Endothelial cell (in vitro differentiated cells): ENCODE results near the gene SAFB2. TPM values are rescaled to one million over a fixed set of nuclear protein-coding genes. Genes with fewer than 3 reads are reported as not detected.

Experiments
- DNase-seq: peaks from one replicate; pipeline ENCODE4 v3.0.0; 2021; ENCODE audit warnings: low spot score
- H3K27ac Mint-ChIP-seq: one replicate; pipeline ENCODE4 v1.8.0; 2021; ENCODE audit warnings: mixed read lengths, inconsistent platforms; ENCODE audit not compliant: unreplicated experiment
- H3K27me3 Mint-ChIP-seq: one replicate; pipeline ENCODE4 v1.8.0; 2021; ENCODE audit warnings: mild to moderate bottlenecking, moderate library complexity, mixed read lengths, inconsistent platforms; ENCODE audit not compliant: unreplicated experiment
- H3K36me3 Mint-ChIP-seq: one replicate; pipeline ENCODE4 v1.8.0; 2021; ENCODE audit warnings: mild to moderate bottlenecking, low read depth, mixed read lengths, inconsistent platforms; ENCODE audit not compliant: unreplicated experiment
- H3K4me1 Mint-ChIP-seq: one replicate; pipeline ENCODE4 v1.8.0; 2021; ENCODE audit warnings: mild to moderate bottlenecking, mixed read lengths, inconsistent platforms; ENCODE audit not compliant: unreplicated experiment
- H3K4me3 Mint-ChIP-seq: one replicate; pipeline ENCODE4 v1.8.0; 2021; ENCODE audit warnings: mild to moderate bottlenecking, mixed read lengths, inconsistent platforms; ENCODE audit not compliant: unreplicated experiment
- H3K9me3 Mint-ChIP-seq: one replicate; pipeline ENCODE4 v1.8.0; 2021; ENCODE audit warnings: mixed read lengths, inconsistent platforms; ENCODE audit not compliant: unreplicated experiment
- CTCF ChIP-seq: fragments of 200-600 bp; sonication (generic); IDR thresholded peaks from one replicate; pipeline ENCODE4 v1.5.0; 2021; ENCODE audit warnings: antibody characterized with exemption; ENCODE audit not compliant: unreplicated experiment
- total RNA-seq: library from RNA; stranded (reverse); fragmentation: NEBNext Ultra II Directional; extraction: Animal tissue kit (Norgen Biotek cat#: 25700); gene quantifications from one replicate; pipeline ENCODE4 v1.2.1, GENCODE V29; 2021; ENCODE audit not compliant: unreplicated experiment

Gene SAFB2
- total RNA-seq, 1 donor from 2014 or later = 85.5 TPM

- H3K4me3 Mint-ChIP-seq = no peak overlapping the region
- no peak overlapping the region for H3K27ac Mint-ChIP-seq
- no peaks in the 10 kb centered on the region for H3K36me3 Mint-ChIP-seq
- peaks cover 11% of the 10 kb centered on the region for H3K27me3 Mint-ChIP-seq
- TF ChIP-seq CTCF = no peak
- DNase-seq = no peak
- no peaks in the 10 kb centered on the region for H3K9me3 Mint-ChIP-seq
- H3K4me1 Mint-ChIP-seq = no peaks in the 10 kb centered on the region
Measured at GRCh38 chr19:5567970-5568407, 54.6 kb downstream of the SAFB2 start.

GRCh38 chr19:5567360-5567969 is 55.1 kb downstream of the SAFB2 start, which contains the start of gene TINCR:
TSS of gene TINCR (minus strand) at chr19:5567953.
- no peak within 1 kb of the TSS for H3K4me3 Mint-ChIP-seq
- H3K27me3 Mint-ChIP-seq = peaks cover 11% of the 10 kb centered on the region
- no peaks in the 10 kb centered on the region for H3K36me3 Mint-ChIP-seq
- H3K4me1 Mint-ChIP-seq = no peaks in the 10 kb centered on the region
- no peaks in the 10 kb centered on the region for H3K9me3 Mint-ChIP-seq
- no peak within 1 kb of the TSS for H3K27ac Mint-ChIP-seq
- no peak for TF ChIP-seq CTCF
- DNase-seq = peak; percentile 42

- no peak for DNase-seq
- Mint-ChIP-seq H3K27ac (peak overlapping the region; percentile 61), H3K27me3 (peaks cover 11% of the 10 kb centered on the region), H3K9me3 (no peaks in the 10 kb centered on the region), H3K4me3 (no peak overlapping the region), H3K4me1 (no peaks in the 10 kb centered on the region), H3K36me3 (no peaks in the 10 kb centered on the region)
- no peak for TF ChIP-seq CTCF
Measured at GRCh38 chr19:5564930-5565329, 57.6 kb downstream of the SAFB2 start.

GRCh38 chr19:5563935-5564612 is 58.5 kb downstream of the SAFB2 start:
- Mint-ChIP-seq H3K4me1 (no peaks in the 10 kb centered on the region), H3K27me3 (peaks cover 11% of the 10 kb centered on the region), H3K27ac (no peak overlapping the region), H3K9me3 (no peaks in the 10 kb centered on the region), H3K4me3 (no peak overlapping the region), H3K36me3 (no peaks in the 10 kb centered on the region)
- no peak for TF ChIP-seq CTCF
- DNase-seq = no peak

- Mint-ChIP-seq H3K4me3 (no peak overlapping the region), H3K4me1 (no peaks in the 10 kb centered on the region), H3K27me3 (peaks cover 11% of the 10 kb centered on the region), H3K27ac (no peak overlapping the region), H3K9me3 (no peaks in the 10 kb centered on the region), H3K36me3 (no peaks in the 10 kb centered on the region)
- TF ChIP-seq CTCF = no peak
- DNase-seq = no peak
Measured at GRCh38 chr19:5563008-5563431, 59.6 kb downstream of the SAFB2 start.
